ENCODE data around the gene PRKCE.

Gene PRKCE

GRCh38 chr2:46002947-46003346, 351.5 kb downstream of the PRKCE start:
- DNase-seq = no peak

DNA sequence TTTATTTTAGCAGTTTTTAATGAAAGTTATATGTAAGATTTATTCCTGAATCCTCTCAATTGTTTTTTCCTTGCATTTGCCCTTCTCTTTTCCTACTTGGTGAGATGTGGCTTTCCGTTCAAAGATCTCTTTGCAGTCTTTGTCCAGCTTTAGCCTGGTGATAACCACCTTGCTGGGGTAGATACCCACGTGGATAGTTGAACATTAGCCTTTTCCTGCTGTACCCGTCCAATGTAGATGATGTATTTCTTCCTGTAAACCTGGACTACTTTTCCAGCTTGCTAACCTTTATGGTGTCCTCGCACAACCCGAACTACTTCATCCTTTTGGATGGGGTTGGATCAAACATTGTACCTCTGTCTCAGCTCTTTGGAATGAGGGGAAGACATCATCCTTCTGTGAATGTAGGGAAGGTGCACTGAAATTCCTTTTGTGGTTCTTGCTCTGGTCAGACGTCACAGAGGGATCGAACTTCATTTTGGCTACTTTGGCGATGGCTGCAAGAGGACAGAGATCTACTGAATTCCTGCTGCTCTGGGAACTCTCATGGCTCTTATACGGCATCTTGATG, 352.5 kb downstream of the PRKCE start:
- DNase-seq = no peak

DNA sequence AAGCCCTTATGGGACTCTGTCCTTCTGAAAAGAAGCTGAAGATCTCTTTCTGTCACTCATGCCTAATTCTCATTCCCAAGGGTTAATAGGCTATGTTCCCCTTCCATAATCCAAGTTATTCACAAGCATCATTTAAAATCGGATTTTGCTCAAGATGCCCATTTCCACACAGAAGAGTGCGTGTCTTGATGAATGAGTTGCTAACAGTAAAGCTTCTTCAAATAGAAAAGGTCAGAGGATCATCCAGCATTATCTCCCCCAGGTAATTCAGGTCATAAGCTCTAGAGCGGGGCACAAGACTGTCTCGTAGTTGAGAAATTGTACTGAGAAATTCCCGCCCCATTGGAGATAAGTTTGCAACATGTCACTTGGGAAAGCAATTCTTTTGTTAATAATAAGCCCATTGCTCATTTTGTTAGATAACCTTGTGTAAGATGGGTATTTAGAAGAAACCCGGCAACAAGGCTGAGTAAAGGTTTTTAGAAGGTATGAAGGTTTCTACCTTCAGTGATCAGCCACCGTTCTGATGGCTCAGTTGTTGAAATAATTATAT, 355.1 kb downstream of the PRKCE start:
- DNase-seq = no peak

GRCh38 chr2:46007412-46007811, 355.9 kb downstream of the PRKCE start:
- no peak for DNase-seq

- DNase-seq = no peak
These were observed 356.8 kb downstream of the PRKCE start for GRCh38 chr2:46008091-46008870.

GRCh38 chr2:46009315-46009714, 357.8 kb downstream of the PRKCE start:
- no peak for DNase-seq

DNA sequence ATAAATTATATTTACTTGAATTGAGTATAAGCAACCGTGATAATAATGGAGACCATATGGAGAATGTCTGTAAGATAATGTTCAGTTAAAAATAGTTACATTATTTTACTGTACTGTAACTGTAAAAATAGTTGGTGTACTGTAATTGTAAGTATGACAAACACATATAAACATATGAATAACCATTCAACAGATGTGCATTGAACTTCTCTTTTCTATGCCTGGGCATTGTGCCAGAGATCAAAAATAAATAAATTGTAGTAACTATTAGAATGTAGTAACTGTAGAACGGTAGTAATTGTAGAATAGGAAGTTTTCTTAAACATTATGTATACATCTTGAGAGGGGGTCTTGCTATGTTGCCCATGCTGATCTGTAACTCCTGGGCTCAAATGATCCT, 358.3 kb downstream of the PRKCE start:
- DNase-seq = no peak

DNA sequence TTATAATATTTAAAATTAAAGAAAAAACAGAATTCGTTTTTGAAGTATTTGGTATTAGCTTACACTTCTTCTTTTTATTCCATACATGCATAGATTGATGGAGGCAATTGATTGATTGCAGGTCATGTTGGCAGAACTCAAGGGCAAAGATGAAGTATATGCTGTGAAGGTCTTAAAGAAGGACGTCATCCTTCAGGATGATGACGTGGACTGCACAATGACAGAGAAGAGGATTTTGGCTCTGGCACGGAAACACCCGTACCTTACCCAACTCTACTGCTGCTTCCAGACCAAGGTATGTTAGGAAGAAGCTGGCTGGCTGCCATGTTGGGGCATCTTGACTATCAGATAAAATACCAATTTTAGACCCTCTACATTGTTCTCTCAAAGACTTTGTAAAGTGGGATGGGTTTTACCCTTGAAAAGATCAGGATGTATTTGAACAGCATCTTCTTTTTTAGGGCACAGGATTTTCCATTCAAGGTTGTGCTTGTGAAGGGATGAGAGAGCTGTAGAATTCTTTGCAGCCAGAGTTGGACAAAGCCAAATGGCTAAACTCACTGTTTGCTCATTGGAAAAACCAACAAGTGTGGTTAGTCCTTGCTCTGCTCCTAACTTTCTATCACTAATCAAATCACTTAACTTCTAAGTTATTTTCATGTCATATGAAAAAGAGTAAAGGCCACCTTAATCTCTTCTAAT, 358.9 kb downstream of the PRKCE start:
- DNase-seq = no peak

DNA sequence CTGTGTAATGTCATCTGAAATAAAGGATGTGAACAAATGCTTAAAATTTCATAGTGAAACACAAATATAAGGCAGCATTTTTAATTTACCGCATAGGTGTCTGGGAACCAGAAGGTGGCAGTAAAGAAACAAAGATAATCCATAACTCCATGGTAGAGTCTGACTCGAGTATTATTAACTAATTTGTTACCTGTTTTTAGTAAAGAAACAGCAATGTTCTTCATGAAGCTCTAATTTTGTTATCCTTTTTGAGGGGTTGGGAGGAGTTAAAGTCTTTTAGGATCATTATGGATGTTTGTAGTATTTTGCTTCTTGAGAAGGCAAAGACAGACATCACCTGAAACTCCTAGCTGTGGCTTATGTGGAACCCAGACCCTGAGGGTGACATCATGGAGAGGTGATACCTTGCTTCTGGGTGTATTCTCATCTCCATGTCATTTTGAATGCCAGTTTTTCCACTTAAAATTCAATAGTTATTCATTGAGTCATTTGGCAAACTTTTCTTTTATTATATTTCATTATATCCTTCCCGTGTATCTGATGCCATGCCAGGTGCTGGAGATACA, 359.5 kb downstream of the PRKCE start:
- no peak for DNase-seq

GRCh38 chr2:46012618-46013240, 361.3 kb downstream of the PRKCE start:
- no peak for DNase-seq

DNA sequence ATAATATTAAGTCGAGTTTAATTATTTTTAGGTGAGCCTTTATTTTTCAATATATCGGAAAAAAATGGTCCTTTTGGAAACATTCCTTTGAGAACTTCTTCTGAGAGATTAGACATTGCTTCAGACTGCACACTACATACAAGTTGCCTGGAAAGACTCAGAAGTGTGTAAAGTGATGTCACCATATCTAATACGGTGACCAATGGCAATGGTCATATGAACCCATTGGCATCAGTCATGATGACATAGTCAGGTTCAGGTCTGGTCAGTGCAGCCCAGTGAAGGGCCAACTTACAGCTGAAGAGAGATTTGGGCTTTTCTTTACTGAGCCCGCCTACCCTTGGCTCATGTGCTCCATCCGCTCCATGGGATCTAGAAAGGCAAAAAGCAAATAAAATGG, 362.3 kb downstream of the PRKCE start:
- no peak for DNase-seq

DNA sequence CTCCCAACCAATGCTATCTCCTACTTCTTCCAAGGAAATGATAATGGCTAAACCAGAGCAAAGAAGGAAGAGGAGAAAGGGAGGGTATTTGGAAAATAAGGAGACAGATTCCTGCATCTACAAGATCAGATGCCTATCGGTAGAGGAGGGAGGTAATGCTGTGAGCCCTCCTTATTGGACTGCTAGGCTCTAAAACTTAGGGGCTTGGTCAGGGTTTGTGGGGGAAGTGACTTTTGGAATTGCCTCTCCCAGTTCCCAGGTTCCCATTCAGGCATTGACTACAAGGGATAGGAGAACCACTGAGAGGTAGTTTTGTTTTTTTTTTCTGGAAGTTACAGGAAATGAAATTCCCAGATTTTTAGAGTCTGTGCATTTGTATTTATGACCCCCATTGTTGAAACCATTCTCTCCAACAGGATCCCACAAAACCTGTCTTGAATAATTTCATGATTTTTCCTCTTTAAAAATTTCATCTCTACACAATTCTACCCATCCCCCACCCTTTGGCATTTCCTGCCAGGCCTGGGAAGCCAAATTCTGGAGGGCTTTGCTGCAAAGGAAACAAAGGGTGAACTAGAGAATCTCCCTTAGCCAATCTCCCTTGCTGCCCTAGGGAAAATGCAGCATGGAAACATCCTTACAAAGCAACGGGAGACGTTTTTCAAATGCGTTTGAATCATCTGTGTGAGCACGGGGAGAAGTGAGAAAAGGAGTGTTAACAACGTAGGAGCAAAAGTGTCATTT, 363.6 kb downstream of the PRKCE start:
- DNase-seq = no peak

GRCh38 chr2:46015671-46016070, 364.2 kb downstream of the PRKCE start:
- DNase-seq = no peak

DNA sequence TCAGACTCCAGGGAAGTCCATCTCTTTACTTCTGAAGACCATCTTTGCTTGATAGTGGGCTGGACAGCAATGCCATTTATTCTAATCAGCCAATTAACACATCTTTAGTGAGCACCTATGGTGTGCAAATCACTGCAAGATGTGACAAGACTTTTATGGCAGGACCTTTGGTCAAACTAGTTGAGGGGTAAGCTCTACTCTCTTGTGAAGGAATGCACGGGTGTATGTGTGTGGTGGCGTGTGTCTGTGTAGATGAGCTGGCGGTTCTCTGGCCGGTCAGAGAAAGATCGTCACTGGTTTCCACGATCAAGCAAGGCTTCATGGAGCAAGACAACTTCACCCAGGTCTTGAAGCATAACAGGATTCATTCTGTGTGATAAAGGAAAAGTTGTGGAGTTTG, 364.6 kb downstream of the PRKCE start:
- DNase-seq = no peak

- no peak for DNase-seq
These were observed 367.5 kb downstream of the PRKCE start for GRCh38 chr2:46018773-46019591.

GRCh38 chr2:46020416-46020815, 368.9 kb downstream of the PRKCE start:
- no peak for DNase-seq

GRCh38 chr2:46023165-46023854, 371.8 kb downstream of the PRKCE start:
- DNase-seq = no peak

DNA sequence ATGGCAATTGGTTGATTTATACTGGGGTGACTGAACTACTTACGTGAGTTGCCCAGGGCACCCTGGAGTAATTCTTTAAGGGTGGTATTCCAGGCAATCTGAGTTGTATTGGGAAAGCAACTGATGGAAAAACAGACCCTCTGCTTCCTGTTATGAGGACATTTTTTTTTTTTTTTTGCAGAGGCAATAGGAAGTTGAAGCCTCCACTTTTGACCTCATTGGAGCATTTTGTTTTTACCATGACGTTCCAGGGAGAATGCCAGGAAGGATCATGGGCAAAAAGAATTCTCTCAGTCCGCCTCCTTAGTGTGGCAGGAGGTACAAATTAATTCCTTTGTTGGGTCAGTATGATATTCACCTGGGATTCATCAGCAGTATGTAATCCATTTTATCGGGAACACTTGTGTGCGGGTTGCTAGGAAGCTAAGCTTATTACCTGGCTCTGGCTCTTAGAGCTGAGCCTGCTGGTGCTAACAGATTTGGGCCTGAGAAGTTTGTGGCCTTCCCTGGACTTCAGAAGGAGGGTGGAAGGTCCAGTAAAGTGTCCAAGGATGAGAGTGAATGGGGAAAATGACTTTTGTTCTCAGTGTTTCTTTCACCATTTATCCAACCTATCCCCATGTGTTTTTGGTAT, 372.8 kb downstream of the PRKCE start:
- DNase-seq = no peak

DNA sequence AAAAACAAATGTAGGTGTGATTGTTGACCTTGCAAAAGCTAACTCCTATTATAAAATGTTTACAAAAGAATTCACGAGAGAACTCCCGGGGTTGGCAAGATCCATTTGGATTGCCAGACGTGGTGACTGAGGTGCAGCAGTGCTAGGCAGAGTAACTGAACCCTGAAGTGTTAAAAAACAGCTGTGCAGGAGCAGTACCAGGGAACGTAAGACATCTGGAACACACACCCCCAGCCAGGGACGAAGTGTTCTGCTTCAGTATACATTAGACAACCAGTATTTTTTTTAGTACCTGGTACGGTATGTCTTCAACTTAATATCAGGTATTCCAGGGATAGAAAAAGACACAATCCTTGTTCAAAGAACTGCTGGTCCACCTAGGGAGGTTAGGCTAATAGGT, 373.6 kb downstream of the PRKCE start:
- DNase-seq = no peak

DNA sequence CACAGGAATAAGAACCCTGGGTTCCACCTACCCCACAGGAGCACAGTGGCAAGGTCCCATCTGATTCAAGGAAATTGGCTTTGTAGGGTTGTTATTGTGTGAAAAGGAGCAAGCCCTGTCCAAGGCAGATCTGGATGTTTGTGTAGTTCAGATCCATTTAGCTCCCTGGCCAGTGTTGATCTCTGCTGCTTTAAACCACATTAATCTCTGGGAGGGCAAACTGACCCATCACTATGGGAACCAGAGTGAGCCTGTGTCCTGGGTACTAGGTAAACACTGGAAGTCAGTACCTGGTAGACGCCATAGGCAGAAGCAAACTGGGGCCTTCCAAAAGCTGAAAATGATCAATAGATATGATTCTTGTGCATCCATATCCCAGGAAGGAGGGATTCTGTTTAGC, 374.2 kb downstream of the PRKCE start:
- DNase-seq = no peak
